Lower lobe of right lung (tissue), 2 donors: Measurements from ENCODE around the gene HOXA7. TPM values are rescaled to one million over a fixed set of nuclear protein-coding genes. Genes with fewer than 3 reads are reported as not detected.
A peak's percentile ranks its signal among the peaks of the same experiment; 100 is the strongest.

ENCODE experiments used
- ATAC-seq, 2 donors: fragments of 200-7000 bp; cut with Tn5 transposase; one replicate each; pipeline ENCODE4 v1.9.1; 2020 to 2022; ENCODE audit warnings: mild to moderate bottlenecking in 2 of 2, moderate library complexity in 2 of 2
- DNase-seq: peaks from one replicate; pipeline ENCODE4 v3.0.0-alpha.2; 2020
- H3K27ac ChIP-seq: fragments of 200-600 bp; one replicate; pipeline ENCODE4 v1.8.0; 2022
- H3K27me3 ChIP-seq: fragments of 200-600 bp; one replicate; pipeline ENCODE4 v1.8.0; 2022; ENCODE audit warnings: low read depth
- H3K36me3 ChIP-seq: fragments of 200-600 bp; one replicate; pipeline ENCODE4 v1.8.0; 2022; ENCODE audit warnings: mild to moderate bottlenecking
- H3K4me1 ChIP-seq: fragments of 200-600 bp; one replicate; pipeline ENCODE4 v1.8.0; 2022
- H3K4me3 ChIP-seq: fragments of 200-600 bp; one replicate; pipeline ENCODE4 v1.8.0; 2022; ENCODE audit warnings: mild to moderate bottlenecking
- H3K9me3 ChIP-seq: fragments of 200-600 bp; one replicate; pipeline ENCODE4 v1.8.0; 2022
- CTCF ChIP-seq: fragments of 200-600 bp; IDR thresholded peaks from one replicate; pipeline ENCODE4 v1.8.0; 2022; ENCODE audit warnings: antibody characterized with exemption, mild to moderate bottlenecking
- intact Hi-C: fragments of 100-400 bp; cut with DNase I; formaldehyde crosslinking; loops from one replicate; pipeline ENCODE4 v1.11.0; 2022
- total RNA-seq: library from RNA; stranded (reverse); fragmentation: NEBNext Ultra II Directional; extraction: Animal tissue kit (Norgen Biotek cat#: 25700); gene quantifications from one replicate; pipeline ENCODE4 v1.2.1, GENCODE V29; 2021
- donor health status: DM: no; HTN: yes; CAD: no; lungs with severe emphysema.

Gene HOXA7
- total RNA-seq, 1 donor from 2014 or later, result 2.2 TPM

GRCh38 chr7:27192546-27193334, 36.3 kb upstream of the HOXA7 start:
- Histone ChIP-seq H3K4me3 (peak overlapping the region; percentile 46), H3K9me3 (no peaks in the 10 kb centered on the region), H3K27me3 (peaks cover 100% of the 10 kb centered on the region), H3K27ac (no peak overlapping the region), H3K4me1 (peaks cover 41% of the 10 kb centered on the region), H3K36me3 (no peaks in the 10 kb centered on the region)
- intact Hi-C loops, result loop anchor here (10.0 kb wide), 1 partner anchor 892 kb away; no protein-coding TSS in a partner anchor
- TF ChIP-seq CTCF, result no peak
- DNase-seq (no peak), ATAC-seq (peak; percentile 59 to 66)

- no peak overlapping the region for H3K27ac ChIP-seq
- no peaks in the 10 kb centered on the region for H3K9me3 ChIP-seq
- no peak for TF ChIP-seq CTCF
- peaks cover 100% of the 10 kb centered on the region for H3K27me3 ChIP-seq
- H3K4me1 ChIP-seq, result peaks cover 42% of the 10 kb centered on the region
- peak; percentile 5 to 11 for ATAC-seq
- H3K4me3 ChIP-seq, result peak overlapping the region; percentile 46
- intact Hi-C loops, result loop anchor here (10.0 kb wide), 1 partner anchor 893 kb away; no protein-coding TSS in a partner anchor
- H3K36me3 ChIP-seq, result no peaks in the 10 kb centered on the region
- DNase-seq, result no peak
Observed at GRCh38 chr7:27191833-27192545, 35.5 kb upstream of the HOXA7 start.

GRCh38 chr7:27191161-27191731, 34.8 kb upstream of the HOXA7 start:
- DNase-seq, result no peak
- no peaks in the 10 kb centered on the region for H3K36me3 ChIP-seq

GRCh38 chr7:27189997-27190748, 33.7 kb upstream of the HOXA7 start:
- no peaks in the 10 kb centered on the region for H3K36me3 ChIP-seq
- peaks cover 49% of the 10 kb centered on the region for H3K4me1 ChIP-seq
- no peak overlapping the region for H3K27ac ChIP-seq
- TF ChIP-seq CTCF, result no peak
- peaks cover 100% of the 10 kb centered on the region for H3K27me3 ChIP-seq
- intact Hi-C loops, result loop anchor here (10.0 kb wide), 1 partner anchor 895 kb away; no protein-coding TSS in a partner anchor
- ATAC-seq, result no peak
- DNase-seq, result no peak
- H3K4me3 ChIP-seq, result no peak overlapping the region
- H3K9me3 ChIP-seq, result no peaks in the 10 kb centered on the region

More at GRCh38 chr7:27191161-27191731, 34.8 kb upstream of the HOXA7 start:
- Histone ChIP-seq H3K27me3 (peaks cover 100% of the 10 kb centered on the region), H3K9me3 (no peaks in the 10 kb centered on the region), H3K4me1 (peaks cover 42% of the 10 kb centered on the region), H3K27ac (no peak overlapping the region), H3K4me3 (no peak overlapping the region)
- intact Hi-C loops, result loop anchor here (10.0 kb wide), 1 partner anchor 894 kb away; no protein-coding TSS in a partner anchor
- TF ChIP-seq CTCF, result no peak
- ATAC-seq, result no peak
